Activated CD8-positive, alpha-beta T cell treated with anti-CD3 and anti-CD28 coated beads for 36 hours (primary cell): ENCODE measurements around the gene ARF6. TPM values are rescaled to one million over a fixed set of nuclear protein-coding genes. Genes with fewer than 3 reads are reported as not detected.

ENCODE experiments used
- ATAC-seq: fragments of 200-7000 bp; cut with Tn5 transposase; one replicate; pipeline ENCODE4 v1.10.0; 2021; ENCODE audit warnings: mild to moderate bottlenecking, moderate library complexity
- CTCF ChIA-PET: fragments of 350-600 bp; sonication (Branson Sonifier 250); formaldehyde crosslinking; loops from one replicate; lab custom pipeline; 2021; ENCODE audit warnings: antibody characterized with exemption; lab: Charles Lee
- POLR2A ChIA-PET: fragments of 350-600 bp; sonication (Branson Sonifier 250); formaldehyde crosslinking; loops from one replicate; lab custom pipeline; 2021; ENCODE audit warnings: antibody characterized with exemption; lab: Charles Lee
- DNase-seq: peaks from one replicate; pipeline ENCODE4 v3.0.0-alpha.2; 2020
- H3K27ac Mint-ChIP-seq: one replicate; pipeline ENCODE4 v1.8.0; 2021; ENCODE audit warnings: mild to moderate bottlenecking, mixed read lengths
- H3K27me3 Mint-ChIP-seq: one replicate; pipeline ENCODE4 v1.8.0; 2021; ENCODE audit warnings: mixed read lengths
- H3K36me3 Mint-ChIP-seq: one replicate; pipeline ENCODE4 v1.8.0; 2021; ENCODE audit warnings: low read depth, mixed read lengths
- H3K4me1 Mint-ChIP-seq: one replicate; pipeline ENCODE4 v1.8.0; 2021; ENCODE audit warnings: low read depth, mixed read lengths
- H3K4me3 Mint-ChIP-seq: one replicate; pipeline ENCODE4 v1.8.0; 2021; ENCODE audit warnings: mild to moderate bottlenecking, moderate library complexity, mixed read lengths
- H3K9me3 Mint-ChIP-seq: one replicate; pipeline ENCODE4 v1.8.0; 2021; ENCODE audit warnings: mixed read lengths
- CTCF ChIP-seq: fragments of 200-600 bp; IDR thresholded peaks from one replicate; pipeline ENCODE4 v1.8.0; 2022; ENCODE audit warnings: antibody characterized with exemption, mild to moderate bottlenecking
- intact Hi-C: fragments of 100-400 bp; cut with micrococcal nuclease; formaldehyde crosslinking; loops from one replicate; pipeline ENCODE4 v1.10.0; 2022
- total RNA-seq, 2 experiments: library from RNA; stranded (reverse); gene quantifications; one replicate each; pipeline ENCODE4 v1.2.3, GENCODE V29; 2021

Gene ARF6
- total RNA-seq, 2 experiments from 2014 or later: 170 TPM

- ChIA-PET POLR2A (interaction anchor here (0.7 to 7.3 kb wide), 22 partner anchors 9 to 266 kb away, joined by 3 to 65 read pairs (median 10); partner anchors contain the start of genes ARF6, KLHDC2, NEMF and VCPKMT), CTCF (interaction anchor here (0.8 to 12.7 kb wide), 37 partner anchors 8 to 460 kb away, joined by 3 to 218 read pairs (median 6); partner anchors contain the start of genes ARF6, DMAC2L, DNAAF2 and KLHDC2)
- ATAC-seq: peak; percentile 2
- peaks cover 7% of the 10 kb centered on the region for H3K36me3 Mint-ChIP-seq
- H3K4me1 Mint-ChIP-seq: peaks cover 20% of the 10 kb centered on the region
- TF ChIP-seq CTCF: no peak
- H3K9me3 Mint-ChIP-seq: no peaks in the 10 kb centered on the region
- no peak for DNase-seq
- intact Hi-C loops: loop anchor here (5.0 to 10.0 kb wide), 4 partner anchors 144 to 664 kb away; partner anchors contain the start of gene SOS2
- H3K27ac Mint-ChIP-seq: no peak overlapping the region
- no peak overlapping the region for H3K4me3 Mint-ChIP-seq
- peaks cover 2% of the 10 kb centered on the region for H3K27me3 Mint-ChIP-seq
Observed at GRCh38 chr14:49860988-49861698, 31.7 kb upstream of the ARF6 start.

GRCh38 chr14:49861699-49862088, 31.2 kb upstream of the ARF6 start:
- peaks cover 2% of the 10 kb centered on the region for H3K27me3 Mint-ChIP-seq
- intact Hi-C loops: loop anchor here (2.0 to 10.0 kb wide), 5 partner anchors 33 to 663 kb away; partner anchors contain the start of gene SOS2
- H3K9me3 Mint-ChIP-seq: no peaks in the 10 kb centered on the region
- H3K36me3 Mint-ChIP-seq: peaks cover 7% of the 10 kb centered on the region
- no peak overlapping the region for H3K27ac Mint-ChIP-seq
- ATAC-seq (no peak), DNase-seq (peak; percentile 78)
- H3K4me1 Mint-ChIP-seq: peaks cover 20% of the 10 kb centered on the region
- no peak for TF ChIP-seq CTCF
- POLR2A ChIA-PET: interaction anchor here (0.6 to 7.3 kb wide), 25 partner anchors 10 to 265 kb away, joined by 3 to 65 read pairs (median 9); partner anchors contain the start of genes ARF6, KLHDC2, NEMF and VCPKMT
- CTCF ChIA-PET: interaction anchor here (0.7 to 12.7 kb wide), 48 partner anchors 8 to 924 kb away, joined by 3 to 218 read pairs (median 5); partner anchors contain the start of genes ARF6, DMAC2L, DNAAF2 and KLHDC2
- no peak overlapping the region for H3K4me3 Mint-ChIP-seq

- Mint-ChIP-seq H3K36me3 (peaks cover 7% of the 10 kb centered on the region), H3K27me3 (peaks cover 2% of the 10 kb centered on the region), H3K4me1 (peaks cover 20% of the 10 kb centered on the region), H3K9me3 (no peaks in the 10 kb centered on the region), H3K27ac (no peak overlapping the region), H3K4me3 (no peak overlapping the region)
- ATAC-seq (peak; percentile 21), DNase-seq (peak; percentile 92)
- intact Hi-C loops: loop anchor here (2.0 to 10.0 kb wide), 5 partner anchors 33 to 663 kb away; partner anchors contain the start of gene SOS2
- TF ChIP-seq CTCF: peak; percentile 100
- CTCF ChIA-PET: interaction anchor here (0.6 to 12.7 kb wide), 50 partner anchors 9 to 923 kb away, joined by 3 to 218 read pairs (median 5); partner anchors contain the start of genes ARF6, DMAC2L, DNAAF2 and KLHDC2
- POLR2A ChIA-PET: interaction anchor here (0.6 to 7.3 kb wide), 39 partner anchors 10 to 265 kb away, joined by 3 to 65 read pairs (median 6); partner anchors contain the start of genes ARF6, DNAAF2, KLHDC2 and NEMF
Observed at GRCh38 chr14:49862089-49862673, 30.7 kb upstream of the ARF6 start.

- TF ChIP-seq CTCF: no peak
- no peaks in the 10 kb centered on the region for H3K9me3 Mint-ChIP-seq
- H3K27me3 Mint-ChIP-seq: peaks cover 2% of the 10 kb centered on the region
- ATAC-seq (peak; percentile 15), DNase-seq (peak; percentile 49)
- POLR2A ChIA-PET: interaction anchor here (0.7 to 7.3 kb wide), 32 partner anchors 12 to 253 kb away, joined by 3 to 65 read pairs (median 7); partner anchors contain the start of genes ARF6, DNAAF2, MGAT2 and NEMF
- no peak overlapping the region for H3K4me3 Mint-ChIP-seq
- H3K4me1 Mint-ChIP-seq: peaks cover 18% of the 10 kb centered on the region
- CTCF ChIA-PET: interaction anchor here (0.6 to 12.7 kb wide), 26 partner anchors 10 to 251 kb away, joined by 3 to 218 read pairs (median 10); partner anchors contain the start of genes ARF6, DNAAF2 and NEMF
- intact Hi-C loops: loop anchor here (2.0 to 10.0 kb wide), 6 partner anchors 31 to 661 kb away; partner anchors contain the start of gene SOS2
- no peak overlapping the region for H3K27ac Mint-ChIP-seq
- H3K36me3 Mint-ChIP-seq: peaks cover 7% of the 10 kb centered on the region
Observed at GRCh38 chr14:49863487-49864281, 29.2 kb upstream of the ARF6 start.
